ENCODE measurements around the gene HTT. TPM values are rescaled to one million over a fixed set of nuclear protein-coding genes. Genes with fewer than 3 reads are reported as not detected.
"Not testable (repeated sequence)": the region's sequence is repeated elsewhere in the genome, so short reads cannot be mapped to it uniquely, and the experiment has no call there.

Gene HTT
- polyA plus RNA-seq, 2 donors = 9.7 to 19.4 TPM

GRCh38 chr4:3145234-3145924, 70.9 kb downstream of the HTT start:
- WGBS, 2 donors = 84 to 86% methylated on average over 2 of the region's 2 CpGs
- H3K36me3 ChIP-seq (ENCODE audit: control insufficient read depth in 2 of 2, insufficient read depth in 2 of 2, low read length in 1 of 2) = peaks cover 20 to 22% of the 10 kb centered on the region in 2 donors
- no peaks in the 10 kb centered on the region for H3K4me1 ChIP-seq (ENCODE audit: control insufficient read depth in 2 of 2, insufficient read depth in 2 of 2, low read length in 1 of 2)
- H3K27ac ChIP-seq (ENCODE audit: low read depth in 2 of 2, low read length in 1 of 2) = no peak overlapping the region
- no peaks in the 10 kb centered on the region for H3K9me3 ChIP-seq (ENCODE audit: control insufficient read depth in 2 of 2, insufficient read depth in 1 of 2, low read depth in 1 of 2, low read length in 1 of 2)
- no peak overlapping the region for H3K4me3 ChIP-seq (ENCODE audit: low read depth in 1 of 2, low read length in 2 of 2)
- H3K27me3 ChIP-seq (ENCODE audit: control insufficient read depth in 1 of 2, insufficient read depth in 2 of 2, low read length in 2 of 2) = no peaks in the 10 kb centered on the region

- no peak overlapping the region for H3K4me3 ChIP-seq (ENCODE audit: low read depth in 1 of 2, low read length in 2 of 2)
- H3K36me3 ChIP-seq (ENCODE audit: control insufficient read depth in 2 of 2, insufficient read depth in 2 of 2, low read length in 1 of 2) = peaks cover 24 to 30% of the 10 kb centered on the region in 2 donors
- no peak overlapping the region for H3K27ac ChIP-seq (ENCODE audit: low read depth in 2 of 2, low read length in 1 of 2)
- no peaks in the 10 kb centered on the region for H3K27me3 ChIP-seq (ENCODE audit: control insufficient read depth in 1 of 2, insufficient read depth in 2 of 2, low read length in 2 of 2)
- H3K9me3 ChIP-seq (ENCODE audit: control insufficient read depth in 2 of 2, insufficient read depth in 1 of 2, low read depth in 1 of 2, low read length in 1 of 2) = no peaks in the 10 kb centered on the region
- H3K4me1 ChIP-seq (ENCODE audit: control insufficient read depth in 2 of 2, insufficient read depth in 2 of 2, low read length in 1 of 2) = no peaks in the 10 kb centered on the region
Observed at GRCh38 chr4:3148926-3149325, 74.4 kb downstream of the HTT start.

- H3K36me3 ChIP-seq (ENCODE audit: control insufficient read depth in 2 of 2, insufficient read depth in 2 of 2, low read length in 1 of 2) = peaks cover 24 to 34% of the 10 kb centered on the region in 2 donors
Observed at GRCh38 chr4:3151238-3151637, 76.8 kb downstream of the HTT start.

GRCh38 chr4:3157366-3157765, 82.9 kb downstream of the HTT start:
- Histone ChIP-seq H3K9me3 (ENCODE audit: control insufficient read depth in 2 of 2, insufficient read depth in 1 of 2, low read depth in 1 of 2, low read length in 1 of 2) (no peaks in the 10 kb centered on the region), H3K4me3 (ENCODE audit: low read depth in 1 of 2, low read length in 2 of 2) (no peak overlapping the region), H3K27ac (ENCODE audit: low read depth in 2 of 2, low read length in 1 of 2) (no peak overlapping the region), H3K27me3 (ENCODE audit: control insufficient read depth in 1 of 2, insufficient read depth in 2 of 2, low read length in 2 of 2) (no peaks in the 10 kb centered on the region), H3K4me1 (ENCODE audit: control insufficient read depth in 2 of 2, insufficient read depth in 2 of 2, low read length in 1 of 2) (no peaks in the 10 kb centered on the region), H3K36me3 (ENCODE audit: control insufficient read depth in 2 of 2, insufficient read depth in 2 of 2, low read length in 1 of 2) (peaks cover 4 to 19% of the 10 kb centered on the region in 2 donors)
- WGBS, 2 donors = 88 to 91% methylated on average over 4 of the region's 4 CpGs

More at GRCh38 chr4:3151238-3151637, 76.8 kb downstream of the HTT start:
- H3K27me3 ChIP-seq (ENCODE audit: control insufficient read depth in 1 of 2, insufficient read depth in 2 of 2, low read length in 2 of 2); H3K27ac ChIP-seq (ENCODE audit: low read depth in 2 of 2, low read length in 1 of 2); H3K4me1 ChIP-seq (ENCODE audit: control insufficient read depth in 2 of 2, insufficient read depth in 2 of 2, low read length in 1 of 2); H3K9me3 ChIP-seq (ENCODE audit: control insufficient read depth in 2 of 2, insufficient read depth in 1 of 2, low read depth in 1 of 2, low read length in 1 of 2); H3K4me3 ChIP-seq (ENCODE audit: low read depth in 1 of 2, low read length in 2 of 2): not testable (repeated sequence)
- WGBS, 2 donors = 74 to 84% methylated on average over 1 of the region's 1 CpG

GRCh38 chr4:3158841-3159240, 84.4 kb downstream of the HTT start:
- Histone ChIP-seq H3K36me3 (ENCODE audit: control insufficient read depth in 2 of 2, insufficient read depth in 2 of 2, low read length in 1 of 2) (peaks cover 0 to 16% of the 10 kb centered on the region in 2 donors), H3K4me3 (ENCODE audit: low read depth in 1 of 2, low read length in 2 of 2) (no peak overlapping the region), H3K4me1 (ENCODE audit: control insufficient read depth in 2 of 2, insufficient read depth in 2 of 2, low read length in 1 of 2) (no peaks in the 10 kb centered on the region), H3K27me3 (ENCODE audit: control insufficient read depth in 1 of 2, insufficient read depth in 2 of 2, low read length in 2 of 2) (no peaks in the 10 kb centered on the region), H3K27ac (ENCODE audit: low read depth in 2 of 2, low read length in 1 of 2) (no peak overlapping the region), H3K9me3 (ENCODE audit: control insufficient read depth in 2 of 2, insufficient read depth in 1 of 2, low read depth in 1 of 2, low read length in 1 of 2) (no peaks in the 10 kb centered on the region)
- WGBS, 2 donors = 91 to 93% methylated on average over 7 of the region's 7 CpGs

- H3K4me1 ChIP-seq (ENCODE audit: control insufficient read depth in 2 of 2, insufficient read depth in 2 of 2, low read length in 1 of 2) = no peaks in the 10 kb centered on the region
- no peaks in the 10 kb centered on the region for H3K9me3 ChIP-seq (ENCODE audit: control insufficient read depth in 2 of 2, insufficient read depth in 1 of 2, low read depth in 1 of 2, low read length in 1 of 2)
- no peak overlapping the region for H3K27ac ChIP-seq (ENCODE audit: low read depth in 2 of 2, low read length in 1 of 2)
- peaks cover 0 to 12% of the 10 kb centered on the region in 2 donors for H3K36me3 ChIP-seq (ENCODE audit: control insufficient read depth in 2 of 2, insufficient read depth in 2 of 2, low read length in 1 of 2)
- WGBS, 2 donors = 93 to 94% methylated on average over 7 of the region's 7 CpGs
- no peak overlapping the region for H3K4me3 ChIP-seq (ENCODE audit: low read depth in 1 of 2, low read length in 2 of 2)
- H3K27me3 ChIP-seq (ENCODE audit: control insufficient read depth in 1 of 2, insufficient read depth in 2 of 2, low read length in 2 of 2) = no peaks in the 10 kb centered on the region
Observed at GRCh38 chr4:3160438-3160837, 86.0 kb downstream of the HTT start.

GRCh38 chr4:3161044-3161443, 86.6 kb downstream of the HTT start:
- not testable (repeated sequence) for H3K27ac ChIP-seq (ENCODE audit: low read depth in 2 of 2, low read length in 1 of 2); H3K27me3 ChIP-seq (ENCODE audit: control insufficient read depth in 1 of 2, insufficient read depth in 2 of 2, low read length in 2 of 2); H3K9me3 ChIP-seq (ENCODE audit: control insufficient read depth in 2 of 2, insufficient read depth in 1 of 2, low read depth in 1 of 2, low read length in 1 of 2); H3K4me3 ChIP-seq (ENCODE audit: low read depth in 1 of 2, low read length in 2 of 2); H3K4me1 ChIP-seq (ENCODE audit: control insufficient read depth in 2 of 2, insufficient read depth in 2 of 2, low read length in 1 of 2)
- peaks cover 0 to 12% of the 10 kb centered on the region in 2 donors for H3K36me3 ChIP-seq (ENCODE audit: control insufficient read depth in 2 of 2, insufficient read depth in 2 of 2, low read length in 1 of 2)
- WGBS, 2 donors = 90% methylated on average over 4 of the region's 4 CpGs

- H3K27me3 ChIP-seq (ENCODE audit: control insufficient read depth in 1 of 2, insufficient read depth in 2 of 2, low read length in 2 of 2); H3K27ac ChIP-seq (ENCODE audit: low read depth in 2 of 2, low read length in 1 of 2); H3K4me1 ChIP-seq (ENCODE audit: control insufficient read depth in 2 of 2, insufficient read depth in 2 of 2, low read length in 1 of 2); H3K36me3 ChIP-seq (ENCODE audit: control insufficient read depth in 2 of 2, insufficient read depth in 2 of 2, low read length in 1 of 2); H3K9me3 ChIP-seq (ENCODE audit: control insufficient read depth in 2 of 2, insufficient read depth in 1 of 2, low read depth in 1 of 2, low read length in 1 of 2); H3K4me3 ChIP-seq (ENCODE audit: low read depth in 1 of 2, low read length in 2 of 2): not testable (repeated sequence)
- 88 to 92% methylated on average over 6 of the region's 6 CpGs for WGBS, 2 donors
Observed at GRCh38 chr4:3166434-3166833, 92.0 kb downstream of the HTT start.

- Histone ChIP-seq H3K4me1 (ENCODE audit: control insufficient read depth in 2 of 2, insufficient read depth in 2 of 2, low read length in 1 of 2) (no peaks in the 10 kb centered on the region), H3K36me3 (ENCODE audit: control insufficient read depth in 2 of 2, insufficient read depth in 2 of 2, low read length in 1 of 2) (peaks cover 10 to 13% of the 10 kb centered on the region in 2 donors), H3K27me3 (ENCODE audit: control insufficient read depth in 1 of 2, insufficient read depth in 2 of 2, low read length in 2 of 2) (no peaks in the 10 kb centered on the region), H3K4me3 (ENCODE audit: low read depth in 1 of 2, low read length in 2 of 2) (no peak overlapping the region), H3K27ac (ENCODE audit: low read depth in 2 of 2, low read length in 1 of 2) (no peak overlapping the region), H3K9me3 (ENCODE audit: control insufficient read depth in 2 of 2, insufficient read depth in 1 of 2, low read depth in 1 of 2, low read length in 1 of 2) (no peaks in the 10 kb centered on the region)
- WGBS, 2 donors = 51 to 65% methylated on average over 3 of the region's 3 CpGs
Observed at GRCh38 chr4:3168029-3168428, 93.5 kb downstream of the HTT start.
